ENCODE measurements around the gene CASKIN2.

Gene CASKIN2

DNA sequence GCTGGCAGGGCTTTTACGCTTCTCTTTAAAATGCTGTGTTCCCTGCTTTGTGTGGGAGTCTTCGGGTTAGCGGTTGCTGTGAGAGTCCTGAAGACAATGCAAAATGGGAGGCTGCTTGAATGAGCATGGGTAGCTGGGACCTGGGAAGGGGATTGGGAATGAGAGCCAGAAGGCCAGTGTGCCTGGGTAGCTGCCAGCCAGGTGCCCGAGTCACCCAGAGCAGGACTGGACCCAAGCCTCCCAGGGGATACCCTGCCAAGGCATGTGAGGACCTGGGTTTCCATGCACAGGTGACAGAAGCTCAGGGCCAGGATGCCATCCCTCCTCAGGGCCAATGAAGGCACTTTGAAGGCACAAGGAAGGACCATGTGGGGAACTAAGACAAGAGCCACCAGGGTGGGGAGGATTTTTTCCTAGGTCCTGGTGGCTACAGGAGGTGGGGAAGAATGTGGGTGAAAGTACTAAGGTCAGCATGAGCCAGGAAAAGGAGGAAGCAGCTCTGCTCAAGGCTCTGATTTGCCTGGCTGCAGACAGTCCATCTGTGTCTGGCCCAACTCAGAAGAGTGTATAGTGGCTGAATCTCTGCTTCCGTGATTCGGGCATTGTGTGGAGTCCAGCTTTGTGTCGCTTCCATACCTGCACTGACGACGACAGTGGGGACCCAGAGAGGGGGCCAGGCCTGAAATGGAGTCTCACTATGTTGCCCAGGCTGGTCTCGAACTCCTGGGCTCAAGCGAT is 38.4 kb downstream of the CASKIN2 start:
- TF ChIP-seq CTCF (IDR thresholded peaks at IDR 0.05; ENCODE audit: low read depth, low read length): no peak
- H3K4me3 ChIP-seq (ENCODE audit: low read depth, low read length): no peak overlapping the region

DNA sequence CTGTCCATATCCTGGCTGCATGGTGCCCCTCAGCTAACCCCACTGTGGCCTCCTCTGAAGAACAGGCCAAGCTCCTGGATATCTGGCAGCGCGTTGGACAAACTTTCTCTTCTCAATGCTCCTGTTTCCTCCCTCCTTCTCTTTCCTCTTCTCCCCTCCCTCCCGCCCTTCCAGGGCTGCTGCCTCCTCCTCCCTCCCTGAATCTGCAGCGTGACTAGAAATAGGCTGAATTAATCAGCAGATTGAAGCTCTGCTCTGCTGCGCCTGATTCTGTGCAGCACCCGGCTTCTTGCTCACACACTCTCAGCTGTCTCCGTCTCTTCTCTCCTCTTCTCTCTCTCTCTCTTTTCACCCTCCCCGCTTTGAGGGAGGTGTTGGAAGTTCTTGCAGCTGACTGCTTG is 39.1 kb downstream of the CASKIN2 start:
- TF ChIP-seq CTCF (IDR thresholded peaks at IDR 0.05; ENCODE audit: low read depth, low read length): no peak

GRCh38 chr17:75475851-75476250 is 39.5 kb downstream of the CASKIN2 start:
- TF ChIP-seq CTCF (IDR thresholded peaks at IDR 0.05; ENCODE audit: low read depth, low read length): no peak
- no peak overlapping the region for H3K4me3 ChIP-seq (ENCODE audit: low read depth, low read length)

More for the DNA sequence above, 39.1 kb downstream of the CASKIN2 start:
- no peak overlapping the region for H3K4me3 ChIP-seq (ENCODE audit: low read depth, low read length)

GRCh38 chr17:75475144-75475835 is 40.0 kb downstream of the CASKIN2 start:
- H3K4me3 ChIP-seq (ENCODE audit: low read depth, low read length): no peak overlapping the region
- TF ChIP-seq CTCF (IDR thresholded peaks at IDR 0.05; ENCODE audit: low read depth, low read length): no peak

DNA sequence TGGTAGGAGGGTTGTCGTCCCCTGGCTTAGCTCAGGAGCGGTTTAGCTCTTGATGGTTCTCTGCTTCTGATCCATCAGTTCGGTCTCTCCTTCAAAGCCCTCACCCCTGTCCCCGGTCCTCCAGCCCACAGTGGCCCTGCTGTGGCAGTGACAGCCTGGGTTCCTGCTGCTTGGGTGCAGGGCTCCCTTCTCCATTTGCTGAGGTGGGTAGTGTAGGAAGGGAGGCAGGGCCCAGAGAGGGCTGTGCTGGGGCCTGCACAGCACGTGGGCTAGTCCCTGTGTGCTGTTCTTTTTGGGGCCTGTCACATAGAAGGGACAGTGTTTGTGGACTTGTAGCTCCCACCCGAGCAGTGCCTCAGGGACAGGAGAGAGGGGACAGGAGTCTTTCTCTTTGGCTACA is 40.6 kb downstream of the CASKIN2 start:
- TF ChIP-seq CTCF (IDR thresholded peaks at IDR 0.05; ENCODE audit: low read depth, low read length): no peak
- no peak overlapping the region for H3K4me3 ChIP-seq (ENCODE audit: low read depth, low read length)

GRCh38 chr17:75473246-75473645 is 42.1 kb downstream of the CASKIN2 start:
- H3K4me3 ChIP-seq (ENCODE audit: low read depth, low read length): no peak overlapping the region
- no peak for TF ChIP-seq CTCF (IDR thresholded peaks at IDR 0.05; ENCODE audit: low read depth, low read length)

DNA sequence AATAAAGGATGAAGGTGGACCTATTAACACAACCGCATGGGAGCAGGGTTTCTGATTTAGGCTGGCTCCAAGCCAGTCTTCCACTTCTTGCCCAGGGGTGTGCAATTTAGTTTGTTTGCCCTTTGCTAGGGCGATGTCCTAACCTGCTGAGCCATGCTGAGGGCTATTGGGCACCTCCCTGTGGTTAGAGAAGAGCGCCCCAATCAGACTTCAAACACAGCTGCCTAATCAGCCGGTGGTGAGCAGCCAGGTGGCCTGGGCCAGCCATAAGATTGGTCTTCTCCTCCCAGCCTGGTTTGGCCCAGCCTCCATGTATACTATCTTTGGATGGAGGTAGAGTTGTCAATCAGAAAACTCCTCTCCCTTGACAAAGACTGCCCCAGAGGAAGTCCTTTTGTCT is 43.2 kb downstream of the CASKIN2 start:
- TF ChIP-seq CTCF (IDR thresholded peaks at IDR 0.05; ENCODE audit: low read depth, low read length): no peak

More for the DNA sequence above, 43.2 kb downstream of the CASKIN2 start:
- no peak overlapping the region for H3K4me3 ChIP-seq (ENCODE audit: low read depth, low read length)

Data from WI38 (cell line).